ENCODE measurements around the gene PRKCB. TPM values are rescaled to one million over a fixed set of nuclear protein-coding genes. Genes with fewer than 3 reads are reported as not detected.

Gene PRKCB
- total and polyA plus RNA-seq, 2 of the 8 experiments (the other 6 are each of a cell fraction or from before 2014, with no cell fraction given): 7.1 to 12.1 TPM

DNA sequence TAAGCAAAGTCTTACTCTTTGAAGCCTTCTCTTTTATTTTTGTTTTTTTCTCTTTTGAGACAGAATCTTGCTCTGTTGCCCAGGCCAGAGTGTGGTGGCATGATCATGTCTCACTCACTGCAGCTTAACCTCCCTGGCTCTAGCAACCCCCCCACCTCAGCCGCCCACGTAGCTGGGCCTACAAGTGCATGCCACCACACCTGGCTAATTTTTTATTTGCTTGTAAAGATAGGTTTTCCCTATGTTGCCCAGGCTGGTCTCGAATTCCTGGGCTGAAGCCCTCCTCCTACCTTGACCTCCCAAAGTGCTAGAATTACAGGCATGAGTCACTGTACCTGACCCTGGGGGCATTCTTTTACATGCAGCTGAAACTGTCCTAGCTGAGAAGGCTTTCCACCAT is 154.7 kb downstream of the PRKCB start:
- Histone ChIP-seq H3K27me3 (replicated peaks in 1 of 4; ENCODE audit: control insufficient read depth in 3 of 4, extremely low read depth in 1 of 4, insufficient read depth in 3 of 4, low read length in 3 of 4) (no peaks in the 10 kb centered on the region), H4K91ac (replicated peaks; ENCODE audit: insufficient read length, low read length) (no peak overlapping the region), H3K4me2 (ENCODE audit: insufficient read depth in 1 of 2, low read depth in 2 of 2, low read length in 2 of 2) (no peak overlapping the region), H2AK5ac (ENCODE audit: low read depth, low read length) (no peak overlapping the region), H3K4me3 (ENCODE audit: extremely low read depth in 1 of 4, insufficient read depth in 2 of 4, low read depth in 3 of 4, low read length in 4 of 4) (no peak overlapping the region), H2BK12ac (ENCODE audit: low read depth, low read length) (no peak overlapping the region), H3K23ac (ENCODE audit: insufficient read length) (no peak overlapping the region), H2BK15ac (ENCODE audit: low read length) (no peak overlapping the region), H3K36me3 (ENCODE audit: control insufficient read depth in 2 of 4, insufficient read depth in 4 of 4, low read length in 3 of 4) (no peaks in the 10 kb centered on the region), H3K4ac (replicated peaks; ENCODE audit: insufficient read length, low read depth, low read length) (no peak overlapping the region), H2BK20ac (ENCODE audit: low read length) (no peak overlapping the region), H2BK120ac (replicated peaks; ENCODE audit: low read depth, low read length) (no peak overlapping the region), H3K18ac (ENCODE audit: extremely low read depth, low read length) (no peak overlapping the region), H2BK5ac (ENCODE audit: low read depth, low read length) (no peak overlapping the region), H2AFZ (ENCODE audit: low read length) (no peak overlapping the region), H3K9me3 (ENCODE audit: insufficient read depth in 2 of 2, low read depth in 1 of 2, low read length in 1 of 2) (no peaks in the 10 kb centered on the region), H3K79me2 (ENCODE audit: control insufficient read depth in 1 of 2, insufficient read depth in 2 of 2, low read length in 2 of 2) (no peaks in the 10 kb centered on the region), H3K56ac (replicated peaks; ENCODE audit: insufficient read length, low read depth, low read length) (no peak overlapping the region), H3K9ac (replicated peaks in 1 of 4; ENCODE audit: extremely low read depth in 1 of 4, low read depth in 3 of 4, low read length in 3 of 4) (no peak overlapping the region), H3K27ac (ENCODE audit: low read depth, low read length) (no peak overlapping the region), H3K23me2 (ENCODE audit: low read depth, low read length) (no peaks in the 10 kb centered on the region), H4K5ac (ENCODE audit: insufficient read length, low read depth, low read length) (no peak overlapping the region), H4K8ac (ENCODE audit: extremely low read depth, insufficient read depth, low read length) (no peak overlapping the region), H3K14ac (ENCODE audit: insufficient read length) (no peak overlapping the region), H3K79me1 (ENCODE audit: low read depth, low read length) (no peaks in the 10 kb centered on the region), H4K20me1 (replicated peaks in 1 of 2; ENCODE audit: control insufficient read depth in 1 of 2, insufficient read depth in 2 of 2, low read length in 2 of 2) (no peaks in the 10 kb centered on the region), H3K4me1 (replicated peaks in 1 of 4; ENCODE audit: control insufficient read depth in 3 of 4, insufficient read depth in 4 of 4, low read length in 3 of 4) (peaks cover 0 to 2% (median 0%) of the 10 kb centered on the region in 4 experiments; a peak in 2 of 7 replicates)
- DNase-seq (ENCODE audit: low read depth in 1 of 2, low spot score in 2 of 2): no peak
- no peak for TF ChIP-seq RFX5 (IDR thresholded peaks at IDR 0.05; ENCODE audit: borderline replicate concordance, low read depth, low read length)
- TF ChIP-seq GABPA (IDR thresholded peaks at IDR 0.05; ENCODE audit: borderline replicate concordance, insufficient read depth, low read length): no peak
- TF ChIP-seq HDAC6 (IDR thresholded peaks at IDR 0.05; ENCODE audit: low read depth, low read length): no peak
- no peak for TF ChIP-seq NANOG (IDR thresholded peaks at IDR 0.05; ENCODE audit: insufficient read depth, low read depth, low read length, poor library complexity, severe bottlenecking)
- TF ChIP-seq TBP (IDR thresholded peaks at IDR 0.05; ENCODE audit: low read depth, low read length): no peak
- no peak for TF ChIP-seq JUN (IDR thresholded peaks at IDR 0.05; ENCODE audit: low read depth, low read length)
- no peak for TF ChIP-seq CBX8 (IDR thresholded peaks at IDR 0.05; ENCODE audit: borderline replicate concordance, low read depth, low read length)
- no peak for TF ChIP-seq TEAD4 (IDR thresholded peaks at IDR 0.05; ENCODE audit: low read depth, low read length)
- TF ChIP-seq HDAC2 (IDR thresholded peaks at IDR 0.05; ENCODE audit: borderline replicate concordance in 1 of 2, low read depth in 2 of 2, low read length in 2 of 2): no peak
- TF ChIP-seq CEBPB (IDR thresholded peaks at IDR 0.05; ENCODE audit: low read depth, low read length): no peak
- POLR2A ChIA-PET (ENCODE audit: partially characterized antibody): no interaction called here
- WGBS, 2 experiments (ENCODE audit: extremely low coverage in 1 of 2, insufficient coverage in 1 of 2, insufficient read length in 1 of 2, insufficient replicate concordance in 2 of 2, low coverage in 1 of 2, low lambda C conversion rate in 2 of 2, missing lambda C conversion rate in 1 of 2): 90% methylated on average over 3 of the region's 3 CpGs; no CpG with 5 or more reads in 1 of the 2 experiments
- CTCF ChIA-PET (ENCODE audit: partially characterized antibody): interaction anchor here (0.9 to 1.5 kb wide), 3 partner anchors 18 to 113 kb away, joined by 3 to 5 read pairs (median 4); no protein-coding TSS in a partner anchor
- no peak for FAIRE-seq
